Left lobe of liver (tissue), 2 donors: ENCODE measurements around the gene C11orf21. TPM values are rescaled to one million over a fixed set of nuclear protein-coding genes. Genes with fewer than 3 reads are reported as not detected.
A peak's percentile ranks its signal among the peaks of the same experiment; 100 is the strongest.

Experiments used
- ATAC-seq: fragments of 200-7000 bp; cut with Tn5 transposase; one replicate; pipeline ENCODE4 v1.9.1; 2020; ENCODE audit warnings: mild to moderate bottlenecking, moderate library complexity
- DNase-seq: peaks from one replicate; pipeline ENCODE4 v3.0.0-alpha.2; 2020; ENCODE audit warnings: low spot score
- total RNA-seq: library from RNA; stranded (reverse); gene quantifications from one replicate; pipeline ENCODE4 v1.2.1, GENCODE V29; 2021
- donor health status: DM: no; HTN: no; CAD: no; lungs with moderate emphysema.
- donor health status: DM: no; HTN: yes; CAD: no.

Gene C11orf21
- total RNA-seq, 1 donor from 2014 or later: 0.35 TPM

DNA sequence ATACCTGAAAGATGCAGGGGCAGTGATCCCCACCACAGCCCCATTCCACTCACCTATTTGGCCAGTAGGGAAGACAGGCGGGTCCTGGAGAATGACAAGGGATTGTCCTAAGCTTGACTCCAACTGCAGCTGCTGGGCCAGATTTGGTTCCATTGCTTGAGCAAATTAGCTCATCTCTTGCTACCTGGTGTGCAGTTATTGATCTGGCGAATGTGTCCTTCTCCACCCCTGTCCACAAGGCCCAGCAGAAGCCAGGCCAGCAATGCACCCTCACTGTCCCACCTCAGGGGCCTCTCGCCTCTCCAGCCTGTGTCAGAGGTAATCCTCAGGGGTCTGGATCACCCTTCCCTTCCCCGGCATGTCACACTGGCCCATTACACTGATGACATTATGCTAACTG, 23.4 kb upstream of the C11orf21 start:
- DNase-seq (peak; percentile 43), ATAC-seq (peak; percentile 24)

DNA sequence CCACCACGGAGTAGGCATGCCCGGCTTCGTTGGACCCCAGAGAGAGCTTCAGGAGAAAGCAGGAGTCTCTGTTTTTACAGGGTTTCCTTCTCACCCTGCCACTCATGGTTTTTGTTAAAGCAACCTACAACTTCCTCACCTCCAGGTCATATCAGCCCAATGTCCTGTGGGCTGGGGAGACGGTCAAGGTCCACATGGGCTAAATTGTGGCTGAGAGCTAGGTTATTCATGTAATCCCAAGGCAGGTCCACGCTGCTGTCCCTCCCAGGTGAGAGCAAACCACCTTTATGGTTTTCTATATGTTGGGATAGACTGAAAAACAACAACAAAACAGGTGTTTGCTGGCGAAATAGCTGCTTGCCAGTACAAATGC, 19.6 kb upstream of the C11orf21 start:
- ATAC-seq: peak; percentile 66
- peak; percentile 73 for DNase-seq

DNA sequence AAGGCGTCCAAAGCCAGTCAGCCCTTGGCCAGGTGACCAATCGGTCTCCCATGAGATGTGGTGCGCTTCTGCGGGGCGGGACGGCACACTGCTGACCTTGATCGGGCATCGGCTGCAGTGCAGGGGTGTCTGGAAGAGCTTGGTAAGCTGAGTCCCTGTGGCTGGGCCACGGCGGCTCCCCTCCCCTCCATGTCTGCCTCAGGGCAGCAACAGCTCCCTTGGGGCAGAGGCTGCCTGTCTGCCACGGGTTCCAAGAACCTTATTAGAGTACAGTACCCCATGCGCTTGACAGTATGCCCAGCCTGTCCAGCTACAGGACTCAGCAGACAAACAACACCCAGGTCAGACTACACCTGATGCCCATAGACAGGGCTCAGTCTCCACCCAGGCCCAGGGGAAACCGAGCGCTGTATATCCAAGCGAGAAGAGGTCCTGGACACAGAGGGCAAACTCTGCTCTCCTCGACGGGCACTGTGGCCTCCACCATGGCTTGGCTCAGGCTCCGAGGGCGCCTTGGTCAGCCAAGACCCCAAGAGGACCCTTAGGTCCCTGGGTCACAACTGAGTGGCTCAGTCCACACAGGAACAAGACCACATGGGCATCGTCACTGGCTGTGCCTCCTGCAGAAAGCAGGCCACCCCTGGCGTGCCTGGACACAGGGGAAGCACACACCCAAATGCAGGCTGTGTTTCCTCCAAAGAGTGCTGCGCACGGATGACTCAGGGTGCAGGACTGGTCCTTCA, 19.0 kb upstream of the C11orf21 start:
- DNase-seq (peak; percentile 46), ATAC-seq (peak; percentile 51)

DNA sequence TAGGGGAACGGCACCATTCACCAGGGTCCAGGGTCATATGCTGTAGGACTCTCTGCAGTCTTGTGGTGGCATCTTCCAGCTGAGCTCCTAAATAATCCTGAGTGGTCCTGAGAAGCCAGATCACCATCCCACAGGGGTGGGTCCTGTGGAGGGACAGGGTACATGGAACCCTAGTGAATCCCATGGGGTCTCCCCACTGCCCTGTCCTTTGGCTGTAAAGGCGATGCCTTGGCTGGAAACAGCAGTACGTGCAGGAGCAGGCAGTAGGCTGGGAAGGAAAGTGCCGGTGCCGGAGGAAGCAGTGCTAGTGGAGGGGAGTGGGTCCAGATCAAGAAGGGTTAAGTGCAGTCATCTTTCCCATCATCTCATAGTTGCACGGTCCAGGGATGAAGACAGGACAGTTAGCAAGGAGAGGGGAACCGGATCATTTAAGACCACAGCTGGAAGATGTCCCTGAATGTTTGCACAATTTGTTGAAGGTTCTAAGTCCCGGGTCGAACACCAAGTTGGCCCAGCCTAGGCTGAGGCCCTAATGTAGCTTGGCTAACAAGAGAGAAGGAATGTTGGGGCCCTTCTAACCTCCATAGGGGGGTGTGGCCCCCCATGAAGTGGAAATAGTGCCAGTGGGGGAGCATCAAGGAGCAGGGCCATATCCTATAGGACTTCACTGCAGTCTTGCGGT, 18.2 kb upstream of the C11orf21 start:
- peak; percentile 59 for DNase-seq
- ATAC-seq: peak; percentile 74

DNA sequence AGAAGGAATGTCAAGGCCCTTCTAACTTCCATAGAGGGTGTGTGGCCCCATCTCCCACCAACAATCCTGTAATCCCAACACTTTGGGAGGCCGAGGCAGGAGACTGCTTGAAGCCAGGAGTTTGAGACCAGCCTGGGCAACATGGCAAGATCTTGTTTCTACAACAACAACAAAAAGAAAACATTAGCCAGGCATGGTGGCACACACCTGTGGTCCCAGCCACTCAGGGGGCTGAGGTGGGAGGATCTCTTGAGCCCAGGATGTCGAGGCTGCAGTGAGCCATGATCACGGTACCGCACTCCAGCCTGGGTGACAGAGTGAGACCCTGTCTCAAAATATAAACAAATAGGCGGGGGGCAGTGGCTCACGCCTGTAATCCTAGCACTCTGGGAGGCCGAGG, 17.0 kb upstream of the C11orf21 start:
- ATAC-seq: no peak

GRCh38 chr11:2318123-2318522, 16.4 kb upstream of the C11orf21 start:
- DNase-seq (no peak), ATAC-seq (no peak)

More for the DNA sequence above, 17.0 kb upstream of the C11orf21 start:
- peak; percentile 21 for DNase-seq

GRCh38 chr11:2317354-2318050, 15.8 kb upstream of the C11orf21 start:
- DNase-seq (peak; percentile 33), ATAC-seq (no peak)

GRCh38 chr11:2316963-2317244, 15.2 kb upstream of the C11orf21 start:
- ATAC-seq (no peak), DNase-seq (no peak)

DNA sequence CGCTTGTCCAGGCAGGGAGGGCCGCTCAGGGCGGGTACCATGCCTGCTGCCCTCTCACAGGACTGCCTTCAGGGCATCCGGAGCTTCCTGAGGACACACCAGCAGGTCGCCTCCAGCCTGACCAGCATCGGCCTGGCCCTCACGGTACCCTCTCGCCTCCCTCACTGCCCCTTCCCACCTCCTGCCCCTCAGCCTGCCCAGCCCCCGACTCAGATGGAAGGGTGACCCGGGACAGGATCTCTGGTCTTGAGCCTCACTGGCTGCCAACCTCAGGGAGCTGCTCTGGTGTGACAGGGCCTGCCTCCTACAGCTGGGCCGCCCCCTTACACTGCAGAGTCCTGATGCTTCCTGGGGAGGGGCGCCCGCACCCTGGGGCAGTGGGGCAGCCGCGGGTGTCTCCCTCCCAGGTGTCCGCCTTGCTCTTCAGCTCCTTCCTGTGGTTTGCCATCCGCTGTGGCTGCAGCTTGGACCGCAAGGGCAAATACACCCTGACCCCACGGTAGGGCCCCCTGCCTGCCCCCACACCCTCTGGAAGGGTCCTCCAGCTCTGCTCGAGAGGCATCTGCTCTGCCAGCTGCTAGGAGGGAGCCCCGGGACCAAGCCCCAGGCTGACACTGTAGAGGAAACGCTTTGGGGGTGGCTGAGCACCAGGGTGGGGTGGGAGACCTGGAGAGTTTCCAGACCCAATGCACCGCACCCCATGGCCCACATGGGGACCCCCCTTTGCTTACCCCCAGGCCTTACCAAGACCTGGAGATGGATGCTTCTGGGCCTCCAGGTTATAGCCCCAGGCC, 14.6 kb upstream of the C11orf21 start:
- no peak for ATAC-seq
- DNase-seq: no peak

DNA sequence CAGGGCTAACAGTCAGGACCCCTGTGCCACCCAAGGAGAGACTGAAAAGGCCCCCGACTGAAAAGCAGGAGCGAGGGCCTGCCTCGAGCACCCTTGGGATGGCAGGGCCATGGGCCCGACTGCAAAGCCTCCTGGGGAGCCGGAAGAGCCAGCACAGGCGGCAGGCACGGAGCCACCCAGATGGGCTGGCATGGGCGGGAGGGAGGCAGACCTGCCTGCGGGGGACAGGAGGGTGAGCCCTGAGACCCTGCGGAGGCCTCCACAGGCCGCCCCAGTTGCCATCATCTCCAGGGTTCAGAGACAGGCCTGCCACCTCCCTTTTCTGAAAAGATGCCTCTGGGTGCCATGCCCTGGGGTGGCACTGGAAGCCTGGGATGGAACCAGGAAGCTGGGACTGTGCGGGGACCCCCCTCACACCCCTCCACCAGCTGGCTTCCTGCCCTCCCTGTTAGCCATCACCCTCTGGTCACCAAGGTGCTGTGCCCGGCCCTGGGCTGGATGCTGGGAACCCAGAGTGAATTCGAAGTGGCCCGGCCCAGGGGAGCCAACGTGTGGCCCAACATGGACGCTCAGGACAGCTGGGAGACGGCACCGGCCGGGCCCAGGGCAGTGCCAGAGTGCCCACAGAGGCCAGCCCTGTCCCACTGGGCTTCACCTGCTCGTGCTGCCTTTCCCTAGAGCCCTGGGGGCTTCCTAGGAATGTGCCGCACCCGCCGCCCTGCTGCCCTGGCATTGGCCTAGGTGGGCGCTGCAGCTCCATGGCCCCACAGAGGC, 13.9 kb upstream of the C11orf21 start:
- ATAC-seq: no peak
- DNase-seq: no peak

DNA sequence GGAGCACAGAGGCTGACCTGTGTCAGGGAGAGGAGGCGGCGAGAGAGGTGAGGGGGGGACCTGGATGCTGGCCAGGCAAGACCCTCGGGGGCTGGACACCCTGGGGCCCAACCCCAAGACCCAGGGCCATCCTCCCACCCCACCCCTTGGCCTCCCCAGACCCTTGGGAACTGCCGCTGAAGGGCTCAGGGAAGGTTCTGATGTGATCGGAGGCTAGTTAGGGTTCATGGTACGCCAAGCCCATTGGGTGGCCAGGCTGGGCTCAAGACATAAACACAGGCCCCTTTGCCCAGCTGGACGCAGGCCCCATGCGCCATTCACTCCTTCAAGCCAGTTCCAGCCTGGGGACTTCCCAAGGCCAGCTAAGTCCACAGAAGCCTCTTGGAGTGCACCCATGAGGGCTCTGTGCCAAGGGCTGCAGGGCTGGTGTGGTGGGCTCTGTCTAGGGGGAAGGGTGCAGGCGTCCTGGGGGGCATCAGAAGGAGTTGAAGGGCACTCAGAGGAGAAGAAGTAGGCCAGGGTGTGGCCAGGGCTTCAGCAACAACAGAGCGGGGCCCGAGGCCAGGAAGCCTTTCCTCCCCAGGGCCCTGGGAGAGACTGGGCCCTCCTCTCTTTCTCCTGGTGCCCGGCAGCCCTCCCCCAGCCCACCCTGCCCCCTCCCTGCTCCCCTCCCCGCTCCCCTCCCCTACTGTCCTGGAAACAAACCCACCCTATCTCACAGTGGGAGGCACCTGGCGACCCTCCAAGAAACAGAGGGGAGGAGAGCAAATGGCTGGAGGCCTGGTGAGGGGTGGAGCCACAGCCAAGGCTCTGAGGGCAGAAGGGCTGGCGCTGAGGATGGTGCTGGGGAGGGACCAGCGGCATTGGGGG, 13.0 kb upstream of the C11orf21 start:
- peak; percentile 85 for ATAC-seq
- peak; percentile 85 for DNase-seq

GRCh38 chr11:2314136-2314524, 12.4 kb upstream of the C11orf21 start:
- DNase-seq (no peak), ATAC-seq (no peak)

- no peak for DNase-seq
- ATAC-seq: no peak
Observed at GRCh38 chr11:2313051-2313951, 11.6 kb upstream of the C11orf21 start.

GRCh38 chr11:2312232-2313042, 10.7 kb upstream of the C11orf21 start:
- DNase-seq (no peak), ATAC-seq (no peak)

DNA sequence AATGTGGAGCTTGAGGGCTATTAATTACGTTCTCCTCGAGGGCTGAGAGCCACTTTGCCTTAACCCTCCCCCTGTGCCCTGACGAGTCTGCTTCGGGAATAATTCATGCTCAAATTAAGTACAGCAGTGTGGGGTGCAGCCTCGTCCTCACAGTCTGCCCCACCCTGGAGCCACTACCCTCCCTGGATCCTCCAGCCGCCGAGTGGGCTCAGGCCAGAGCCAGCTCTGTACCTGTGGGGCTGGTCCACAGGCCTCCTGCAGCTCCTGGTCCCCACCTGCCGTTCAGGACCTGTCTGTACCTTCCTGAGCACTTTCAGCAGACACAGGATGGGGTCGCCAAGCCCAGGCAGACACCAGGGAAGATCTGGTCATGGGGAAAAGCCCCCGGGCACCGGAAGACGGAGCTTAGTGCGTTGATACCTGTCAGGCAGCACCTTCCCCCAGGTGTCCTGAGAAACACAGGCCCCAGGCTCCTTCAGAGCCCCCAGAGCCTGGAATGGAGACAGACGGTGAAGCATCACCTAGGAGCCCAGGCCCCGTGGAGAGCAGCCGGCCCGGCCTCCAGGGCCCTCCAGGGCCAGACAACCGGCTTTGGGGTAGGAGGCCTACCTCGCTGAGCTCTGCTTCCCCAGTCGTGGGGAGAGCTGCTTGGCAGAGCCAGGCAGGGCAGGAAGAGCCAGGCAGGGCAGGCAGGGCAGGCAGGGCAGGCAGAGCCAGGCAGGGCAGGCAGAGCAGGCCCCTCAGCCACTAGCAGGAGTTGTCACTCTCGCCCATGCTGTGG, 9.8 kb upstream of the C11orf21 start:
- no peak for DNase-seq
- no peak for ATAC-seq

- no peak for ATAC-seq
- no peak for DNase-seq
Observed at GRCh38 chr11:2310786-2311352, 9.2 kb upstream of the C11orf21 start.
